Psoas muscle (tissue), 8 donors: Measurements from ENCODE around the gene POU3F3. TPM values are rescaled to one million over a fixed set of nuclear protein-coding genes. Genes with fewer than 3 reads are reported as not detected.

Source experiments
- ATAC-seq, 4 donors: fragments of 200-7000 bp; cut with Tn5 transposase; one replicate each; pipeline ENCODE4 v1.9.1; 2020; ENCODE audit warnings: moderate library complexity in 3 of 4, mild to moderate bottlenecking in 2 of 4
- DNase-seq, 2 donors: peaks; one replicate each; pipeline ENCODE4 v3.0.0-alpha.2; 2020
- H3K27ac ChIP-seq: fragments of 200-600 bp; one replicate; pipeline ENCODE4 v1.8.0; 2022
- H3K27me3 ChIP-seq, 3 donors: fragments of 200-600 bp in 1 of 3; one replicate each; pipeline versions ENCODE4 v1.6.1 to v1.8.0; 2013 to 2022; ENCODE audit warnings: low read length in 2 of 3, mild to moderate bottlenecking in 2 of 3, moderate library complexity in 1 of 3; ENCODE audit not compliant: insufficient read depth in 3 of 3
- H3K36me3 ChIP-seq, 2 donors: fragments of 200-600 bp in 1 of 2; one replicate each; pipeline versions ENCODE4 v1.6.1 to v1.8.0; 2013 to 2022; ENCODE audit warnings: low read depth in 1 of 2, mild to moderate bottlenecking in 1 of 2, moderate library complexity in 1 of 2; ENCODE audit not compliant: insufficient read depth in 1 of 2
- H3K4me1 ChIP-seq: fragments of 200-600 bp; one replicate; pipeline ENCODE4 v1.8.0; 2022
- H3K4me3 ChIP-seq: fragments of 200-600 bp; one replicate; pipeline ENCODE4 v1.8.0; 2022; ENCODE audit warnings: mild to moderate bottlenecking
- H3K9me3 ChIP-seq: fragments of 200-600 bp; one replicate; pipeline ENCODE4 v1.8.0; 2022
- WGBS, 3 donors: extraction: QIAGEN DNeasy Blood & Tissue Kit; methylation state at CpG; one replicate each; pipeline versions ENCODE4 v1.1.6 to v1.1.7; 2013; 5-methylcytosine and 5-hydroxymethylcytosine counted together
- intact Hi-C, 2 donors: fragments of 100-400 bp; cut with DNase I; formaldehyde crosslinking; loops; one replicate each; pipeline versions ENCODE4 v1.11.0 to v1.14.2; 2022
- polyA plus RNA-seq, 3 donors: library from polyadenylated mRNA; stranded (reverse); fragments of 200-250 nt; gene quantifications; one replicate each; pipeline ENCODE4 v1.2.3, GENCODE V29; 2013
- total RNA-seq, 4 donors: library from RNA; stranded (reverse); fragmentation: NEBNext Ultra II Directional in 2 of 4; extraction: Animal tissue kit (Norgen Biotek cat#: 25700) in 2 of 4; gene quantifications; one replicate each; pipeline versions ENCODE4 v1.2.1 to v1.2.4, GENCODE V29; 2021 to 2023
- TF ChIP-seq, protein P1 (sequence below): fragments of 200-600 bp; IDR thresholded peaks from one replicate; pipeline ENCODE4 v1.8.0; 2022; ENCODE audit warnings: antibody characterized with exemption
- donor health status: healthy with polysubstance abuse.
- donor health status: DM: no; HTN: no; CAD: no; lungs with moderate emphysema.
- donor health status: Bipolar disorder and iron deficiency.
- donor health status: healthy.
- donor health status: DM: yes; HTN: yes; CAD: no.
- donor health status: DM: no; HTN: no; CAD: no.
- donor health status: DM: no; HTN: no; CAD: no.
- donor health status: DM: yes; HTN: yes; CAD: no.

POU3F3 gene
- total and polyA plus RNA-seq, 7 donors: 0.01 TPM; not detected in 6

DNA sequence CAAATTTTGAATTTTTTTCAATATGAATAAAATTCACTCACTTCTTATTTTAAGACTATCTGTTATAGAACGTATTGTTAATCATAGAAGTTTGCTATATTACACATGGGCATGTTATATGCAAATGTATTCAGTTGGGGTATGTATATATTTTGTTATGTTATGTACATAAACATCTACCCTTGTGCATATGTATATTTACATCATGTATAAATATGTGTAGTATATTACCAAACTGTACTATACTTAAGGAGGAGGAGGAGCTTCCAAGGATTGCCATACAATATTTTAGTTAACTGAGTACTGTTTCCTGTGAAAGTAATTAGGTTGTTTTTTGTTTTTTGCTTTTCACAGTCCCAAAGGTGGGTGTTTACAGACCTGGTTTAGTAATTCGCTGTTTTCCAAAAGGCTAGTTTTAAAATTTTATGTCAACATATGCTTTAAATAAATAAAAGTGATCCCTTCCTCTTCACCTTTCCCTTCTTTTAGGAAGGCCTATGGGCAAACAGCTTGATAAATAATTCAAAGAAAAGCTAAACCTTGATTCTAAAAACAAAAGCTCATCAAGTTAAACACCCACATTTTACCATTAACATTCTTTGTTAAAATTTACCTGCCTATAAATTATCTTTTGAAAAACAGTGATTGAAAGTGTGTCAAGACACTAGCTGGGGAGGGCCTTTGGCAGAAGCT lies 12.9 kb upstream of the POU3F3 start:
- DNase-seq (no peak), ATAC-seq (no peak)
- TF ChIP-seq, protein P1, sequence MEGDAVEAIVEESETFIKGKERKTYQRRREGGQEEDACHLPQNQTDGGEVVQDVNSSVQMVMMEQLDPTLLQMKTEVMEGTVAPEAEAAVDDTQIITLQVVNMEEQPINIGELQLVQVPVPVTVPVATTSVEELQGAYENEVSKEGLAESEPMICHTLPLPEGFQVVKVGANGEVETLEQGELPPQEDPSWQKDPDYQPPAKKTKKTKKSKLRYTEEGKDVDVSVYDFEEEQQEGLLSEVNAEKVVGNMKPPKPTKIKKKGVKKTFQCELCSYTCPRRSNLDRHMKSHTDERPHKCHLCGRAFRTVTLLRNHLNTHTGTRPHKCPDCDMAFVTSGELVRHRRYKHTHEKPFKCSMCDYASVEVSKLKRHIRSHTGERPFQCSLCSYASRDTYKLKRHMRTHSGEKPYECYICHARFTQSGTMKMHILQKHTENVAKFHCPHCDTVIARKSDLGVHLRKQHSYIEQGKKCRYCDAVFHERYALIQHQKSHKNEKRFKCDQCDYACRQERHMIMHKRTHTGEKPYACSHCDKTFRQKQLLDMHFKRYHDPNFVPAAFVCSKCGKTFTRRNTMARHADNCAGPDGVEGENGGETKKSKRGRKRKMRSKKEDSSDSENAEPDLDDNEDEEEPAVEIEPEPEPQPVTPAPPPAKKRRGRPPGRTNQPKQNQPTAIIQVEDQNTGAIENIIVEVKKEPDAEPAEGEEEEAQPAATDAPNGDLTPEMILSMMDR: no peak
- WGBS, 3 donors: 89 to 92% (median 91%) methylated on average over 2 of the region's 2 CpGs
- no peaks in the 10 kb centered on the region for H3K9me3 ChIP-seq
- no peak overlapping the region for H3K4me3 ChIP-seq
- peaks cover 9 to 49% (median 32%) of the 10 kb centered on the region in 3 donors for H3K27me3 ChIP-seq
- H3K36me3 ChIP-seq: no peaks in the 10 kb centered on the region
- no peak overlapping the region for H3K27ac ChIP-seq
- intact Hi-C loops: no loop called here
- peaks cover 10% of the 10 kb centered on the region for H3K4me1 ChIP-seq

GRCh38 chr2:104841744-104842143 lies 12.2 kb upstream of the POU3F3 start:
- Histone ChIP-seq H3K4me3 (no peak overlapping the region), H3K9me3 (no peaks in the 10 kb centered on the region), H3K4me1 (peaks cover 10% of the 10 kb centered on the region), H3K36me3 (no peaks in the 10 kb centered on the region), H3K27ac (no peak overlapping the region), H3K27me3 (peaks cover 12 to 56% (median 34%) of the 10 kb centered on the region in 3 donors)
- WGBS, 3 donors: 64 to 75% (median 67%) methylated on average over 2 of the region's 2 CpGs
- TF ChIP-seq, protein P1: no peak
- intact Hi-C loops: no loop called here
- ATAC-seq (no peak), DNase-seq (no peak)

DNA sequence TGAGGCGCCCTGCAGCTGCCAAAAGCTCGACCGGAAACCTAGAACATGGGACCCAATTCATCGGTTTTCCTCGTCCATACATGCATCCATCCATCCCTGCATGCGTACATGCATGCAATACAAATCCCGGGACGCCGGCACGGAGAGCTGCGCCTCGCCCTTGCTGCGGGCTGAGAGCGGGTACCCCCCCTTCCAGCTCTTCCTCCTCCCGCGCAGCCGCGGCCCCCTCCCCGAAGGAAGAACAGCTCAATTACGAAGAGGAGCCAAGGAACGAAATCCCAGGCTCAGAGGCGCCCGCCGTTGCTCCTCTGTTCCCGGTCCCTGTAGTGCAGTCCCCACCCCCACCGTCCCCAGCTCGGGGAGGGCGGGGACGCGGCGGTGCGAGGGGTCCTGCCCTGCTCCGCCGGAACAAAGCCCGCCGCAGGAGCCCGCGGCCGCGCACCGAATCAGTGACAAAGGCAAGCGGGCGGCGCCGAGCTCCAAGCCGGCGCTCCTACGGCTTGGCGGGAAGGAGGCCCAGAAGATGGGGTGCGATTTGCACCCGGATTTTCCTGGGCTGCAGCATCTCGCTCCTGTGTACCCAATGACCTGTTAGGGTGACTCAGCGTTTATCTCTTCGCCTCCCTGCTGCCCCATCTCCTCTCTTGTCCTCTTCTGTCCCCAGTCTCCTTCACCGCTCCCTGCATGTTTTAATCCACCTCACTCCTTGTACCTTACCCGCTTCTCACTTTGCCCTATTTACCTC lies 8.9 kb upstream of the POU3F3 start:
- TF ChIP-seq, protein P1: no peak
- Histone ChIP-seq H3K9me3 (no peaks in the 10 kb centered on the region), H3K4me1 (peaks cover 10% of the 10 kb centered on the region), H3K27ac (no peak overlapping the region), H3K27me3 (peaks cover 14 to 89% (median 40%) of the 10 kb centered on the region in 3 donors), H3K36me3 (no peaks in the 10 kb centered on the region), H3K4me3 (peak overlapping the region; percentile 49)
- ATAC-seq: no peak
- intact Hi-C loops: no loop called here
- DNase-seq: no peak
- WGBS, 3 donors: 1 to 3% (median 2%) methylated on average over 51 to 56 of the region's 56 CpGs

DNA sequence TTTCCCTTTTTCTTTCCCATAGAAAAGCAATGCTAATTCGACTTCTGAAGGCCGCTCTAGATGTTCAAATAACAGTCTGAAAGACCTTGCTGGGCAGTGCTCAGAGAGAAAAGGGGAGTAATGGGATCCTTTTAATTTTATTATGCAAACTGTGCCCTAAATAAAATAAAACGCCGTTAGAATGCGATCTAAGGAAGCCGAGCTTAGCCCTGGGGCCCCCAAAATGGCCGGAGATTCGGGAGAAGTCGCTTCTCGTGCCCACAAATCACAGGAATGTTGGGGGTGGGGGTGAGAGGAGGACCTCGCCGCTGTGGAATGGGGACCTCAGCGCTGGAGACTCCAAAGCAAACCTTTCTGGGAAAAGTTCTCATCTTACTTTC lies 8.4 kb upstream of the POU3F3 start:
- Histone ChIP-seq H3K36me3 (no peaks in the 10 kb centered on the region), H3K4me1 (peaks cover 10% of the 10 kb centered on the region), H3K27me3 (peaks cover 17 to 94% (median 43%) of the 10 kb centered on the region in 3 donors), H3K27ac (no peak overlapping the region), H3K9me3 (no peaks in the 10 kb centered on the region), H3K4me3 (peak overlapping the region; percentile 49)
- WGBS, 3 donors: 6% methylated on average over 13 of the region's 13 CpGs
- intact Hi-C loops: no loop called here
- TF ChIP-seq, protein P1: no peak
- ATAC-seq: no peak
- no peak for DNase-seq
